GM12864 (cell line): ENCODE measurements around the gene EED.

Experiments
- DNase-seq: peaks from one replicate; pipeline ENCODE4 v3.0.0-alpha.2; 2011; ENCODE audit warnings: low read depth
- H3K4me3 ChIP-seq: 2 replicates; pipeline ENCODE4 v1.5.1; 2011; ENCODE audit warnings: mild to moderate bottlenecking, low read depth, low read length, control low read depth
- CTCF ChIP-seq: IDR thresholded peaks from 2 replicates; pipeline ENCODE4 v1.5.1; 2011; ENCODE audit warnings: low read depth, mild to moderate bottlenecking, moderate library complexity, low read length, control low read depth, inconsistent platforms; ENCODE audit errors: missing control alignments

Gene EED

GRCh38 chr11:86230179-86230804, 14.3 kb upstream of the EED start:
- H3K4me3 ChIP-seq: no peak overlapping the region
- no peak for DNase-seq
- TF ChIP-seq CTCF: no peak

GRCh38 chr11:86230921-86231434, 13.6 kb upstream of the EED start:
- no peak for DNase-seq
- TF ChIP-seq CTCF: no peak
- H3K4me3 ChIP-seq: no peak overlapping the region

GRCh38 chr11:86232556-86232955, 12.0 kb upstream of the EED start:
- no peak overlapping the region for H3K4me3 ChIP-seq
- DNase-seq: no peak
- no peak for TF ChIP-seq CTCF

GRCh38 chr11:86234831-86235461, 9.6 kb upstream of the EED start:
- H3K4me3 ChIP-seq: no peak overlapping the region
- no peak for DNase-seq
- TF ChIP-seq CTCF: no peak

GRCh38 chr11:86237267-86237804, 7.2 kb upstream of the EED start:
- no peak for DNase-seq
- H3K4me3 ChIP-seq: no peak overlapping the region
- no peak for TF ChIP-seq CTCF

- no peak for TF ChIP-seq CTCF
- DNase-seq: no peak
- no peak overlapping the region for H3K4me3 ChIP-seq
These were observed 4.4 kb upstream of the EED start for GRCh38 chr11:86240164-86240563.
